Measurements from ENCODE around the gene DCTN2. TPM values are rescaled to one million over a fixed set of nuclear protein-coding genes. Genes with fewer than 3 reads are reported as not detected.

Gene DCTN2
- total RNA-seq, 8 experiments from 2014 or later = 104 to 184 (median 161) TPM

DNA sequence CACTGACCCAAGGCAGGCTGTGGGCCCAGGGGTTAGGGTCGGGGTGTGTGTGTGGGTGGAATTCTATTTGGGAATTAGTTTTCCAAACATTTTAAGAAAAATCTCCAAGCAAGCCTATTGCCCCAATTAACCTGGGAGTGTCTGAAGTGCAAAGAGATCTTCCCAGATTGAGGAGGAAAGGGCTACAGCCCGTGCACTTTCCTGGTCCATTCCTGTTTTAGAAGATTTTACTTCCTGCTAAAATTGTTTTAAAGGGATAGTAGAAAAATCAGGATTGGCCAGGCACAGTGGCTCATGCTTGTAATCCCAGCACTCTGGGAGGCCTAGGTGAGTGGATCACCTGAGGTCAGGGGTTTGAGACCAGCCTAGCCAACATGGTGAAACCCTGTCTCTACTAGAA, 5.3 kb downstream of the DCTN2 start:
- 50 to 100% (median 63%) methylated on average over 1 to 2 of the region's 2 CpGs; no CpG with 5 or more reads in 4 of the 10 experiments for WGBS, 10 experiments
- in situ Hi-C loops (cut with MboI; ENCODE audit: low pct_unique_long_range_greater_than_20kb in 2 of 9, low sequenced_read_pairs in 9 of 9, unreplicated experiment in 9 of 9) = no loop called here
- no peak for ATAC-seq (replicated peaks in 6 of 8)
- no peak overlapping the region for H3K4me3 ChIP-seq
- no peak overlapping the region for H3K27ac ChIP-seq
- H3K4me1 ChIP-seq (replicated peaks in 1 of 2) = peaks cover 29 to 34% of the 10 kb centered on the region in 2 donors

DNA sequence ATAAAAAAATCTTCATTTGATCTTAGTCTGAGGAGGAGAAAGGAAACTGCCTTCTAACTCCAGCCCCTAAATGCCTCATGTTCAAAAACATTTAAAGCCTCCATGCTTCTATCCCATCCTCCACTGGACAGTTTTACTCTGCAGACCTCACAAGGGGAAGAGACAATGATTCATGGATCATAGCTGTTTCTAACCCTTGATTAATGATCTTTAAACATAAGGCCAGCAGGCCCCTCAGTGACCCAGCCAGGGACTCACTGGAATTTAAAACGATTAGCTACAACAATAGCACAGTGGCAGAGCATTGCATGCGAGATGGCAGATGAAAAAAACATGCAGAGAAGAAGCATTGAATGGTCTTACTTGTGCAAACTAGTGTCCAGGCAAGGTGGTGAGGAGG, 6.0 kb downstream of the DCTN2 start:
- in situ Hi-C loops (cut with MboI; ENCODE audit: low pct_unique_long_range_greater_than_20kb in 2 of 9, low sequenced_read_pairs in 9 of 9, unreplicated experiment in 9 of 9) = no loop called here
- Histone ChIP-seq H3K27ac (peak overlapping the region; percentile 1), H3K4me3 (no peak overlapping the region), H3K4me1 (replicated peaks in 1 of 2) (peaks cover 26 to 32% of the 10 kb centered on the region in 2 donors)
- WGBS, 10 experiments = 0 to 53% (median 0%) methylated on average over 1 to 2 of the region's 2 CpGs; no CpG with 5 or more reads in 2 of the 10 experiments
- ATAC-seq (replicated peaks in 6 of 8) = peak in 6 of 8 experiments; percentile 30 to 92 (median 87)

DNA sequence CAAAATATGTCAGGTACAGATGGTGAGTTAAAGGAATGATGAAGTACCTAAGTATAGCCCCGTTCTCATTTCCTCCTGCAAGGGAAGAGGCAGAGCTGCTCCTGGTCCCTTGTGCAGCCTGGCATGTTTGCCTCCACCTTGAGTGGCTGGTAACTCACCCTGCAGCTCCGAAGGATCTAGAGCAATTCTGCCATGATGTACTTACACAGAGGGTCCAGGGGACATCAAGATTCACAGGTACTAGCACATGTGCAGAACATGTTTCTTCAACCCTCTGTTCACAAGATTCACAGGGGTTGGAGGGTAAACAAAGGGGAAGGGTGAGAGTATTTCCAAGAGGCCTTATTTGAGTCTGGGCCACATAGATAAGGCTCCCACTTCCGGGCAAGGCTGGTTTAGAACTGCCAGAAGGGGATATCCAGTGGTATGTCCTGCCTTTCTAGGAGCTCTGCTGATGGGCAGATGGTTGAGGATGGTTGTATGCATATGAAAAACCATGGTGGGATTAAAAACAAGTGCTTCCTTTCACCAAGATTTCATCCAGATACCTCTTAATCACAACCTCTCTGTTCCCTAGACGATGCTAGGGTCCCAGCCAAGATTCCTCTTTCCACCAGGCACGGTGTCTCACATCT, 7.7 kb downstream of the DCTN2 start:
- Histone ChIP-seq H3K27ac (peak overlapping the region in 1 of 2 donors; percentile 61), H3K4me3 (no peak overlapping the region), H3K4me1 (replicated peaks in 1 of 2) (peaks cover 19 to 25% of the 10 kb centered on the region in 2 donors)
- in situ Hi-C loops (cut with MboI; ENCODE audit: low pct_unique_long_range_greater_than_20kb in 2 of 9, low sequenced_read_pairs in 9 of 9, unreplicated experiment in 9 of 9) = no loop called here
- WGBS, 10 experiments = 70 to 100% (median 94%) methylated on average over 1 to 5 of the region's 5 CpGs; no CpG with 5 or more reads in 2 of the 10 experiments
- no peak for ATAC-seq (replicated peaks in 6 of 8)

DNA sequence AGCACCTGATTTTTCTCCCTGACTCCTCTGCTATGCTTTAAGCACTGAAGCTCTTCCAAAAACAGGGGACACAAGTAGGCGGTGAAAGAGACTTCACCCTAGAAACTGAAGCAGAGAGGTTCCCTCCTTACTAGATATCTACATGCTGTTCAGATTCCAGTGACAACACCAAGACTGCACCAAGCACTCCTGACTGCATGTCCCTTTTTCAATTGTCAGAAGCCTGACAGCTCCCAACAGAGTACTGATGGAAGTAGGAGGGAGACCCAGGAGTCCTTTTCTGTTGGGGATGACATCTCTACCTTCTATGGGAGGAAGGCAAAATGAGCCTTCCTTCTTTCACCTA, 10.4 kb downstream of the DCTN2 start:
- Histone ChIP-seq H3K4me3 (no peak overlapping the region), H3K4me1 (replicated peaks in 1 of 2) (peaks cover 19 to 23% of the 10 kb centered on the region in 2 donors), H3K27ac (no peak overlapping the region)
- ATAC-seq (replicated peaks in 6 of 8) = no peak
- in situ Hi-C loops (cut with MboI; ENCODE audit: low pct_unique_long_range_greater_than_20kb in 2 of 9, low sequenced_read_pairs in 9 of 9, unreplicated experiment in 9 of 9) = no loop called here
- WGBS, 10 experiments = 100% methylated on average over 1 of the region's 1 CpG; no CpG with 5 or more reads in 7 of the 10 experiments

DNA sequence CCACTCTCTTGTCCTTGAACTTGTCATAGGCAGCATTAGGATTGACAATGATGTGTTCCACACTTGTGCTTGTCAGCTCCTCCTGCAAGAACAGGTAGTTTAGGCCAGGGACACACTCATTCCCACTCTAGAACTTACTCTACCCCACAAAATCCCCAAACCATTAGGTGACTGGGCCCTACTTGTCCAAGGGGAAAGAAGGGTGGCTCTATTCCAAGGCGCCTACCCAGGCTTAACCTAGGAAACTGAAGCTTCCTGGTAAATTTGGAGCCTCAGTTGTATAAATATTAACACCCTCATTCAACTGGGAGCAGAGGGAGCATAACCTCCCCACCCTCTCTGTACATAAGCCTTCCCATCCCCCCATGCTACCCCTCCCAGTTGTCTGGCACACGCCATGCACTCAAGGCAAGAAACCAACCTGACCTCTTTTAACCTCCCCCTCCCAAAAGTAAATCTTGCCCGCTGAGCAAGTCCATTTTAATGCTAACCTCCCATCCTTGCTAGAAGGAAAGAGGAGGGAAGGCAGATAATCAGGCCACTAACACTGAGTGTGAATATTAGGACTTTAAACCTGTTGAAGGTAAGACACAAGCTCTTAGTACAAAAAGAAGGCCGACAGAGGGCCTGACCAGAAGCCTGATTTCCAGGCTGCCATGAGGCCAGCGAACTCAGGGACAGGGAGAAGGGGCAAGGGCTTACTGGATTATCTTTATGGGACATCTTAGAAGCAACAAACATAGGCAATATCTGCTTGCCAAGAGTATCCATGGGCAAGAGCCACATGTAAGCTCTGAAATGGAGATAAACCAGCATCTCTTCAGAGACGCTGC, 11.0 kb downstream of the DCTN2 start:
- in situ Hi-C loops (cut with MboI; ENCODE audit: low pct_unique_long_range_greater_than_20kb in 2 of 9, low sequenced_read_pairs in 9 of 9, unreplicated experiment in 9 of 9) = no loop called here
- WGBS, 10 experiments = 0 to 100% (median 61%) methylated on average over 1 to 4 of the region's 6 CpGs; no CpG with 5 or more reads in 2 of the 10 experiments
- H3K4me1 ChIP-seq (replicated peaks in 1 of 2) = peaks cover 13 to 17% of the 10 kb centered on the region in 2 donors
- no peak overlapping the region for H3K27ac ChIP-seq
- ATAC-seq (replicated peaks in 6 of 8) = peak in 2 of 8 experiments; percentile 58 to 62
- H3K4me3 ChIP-seq = no peak overlapping the region

DNA sequence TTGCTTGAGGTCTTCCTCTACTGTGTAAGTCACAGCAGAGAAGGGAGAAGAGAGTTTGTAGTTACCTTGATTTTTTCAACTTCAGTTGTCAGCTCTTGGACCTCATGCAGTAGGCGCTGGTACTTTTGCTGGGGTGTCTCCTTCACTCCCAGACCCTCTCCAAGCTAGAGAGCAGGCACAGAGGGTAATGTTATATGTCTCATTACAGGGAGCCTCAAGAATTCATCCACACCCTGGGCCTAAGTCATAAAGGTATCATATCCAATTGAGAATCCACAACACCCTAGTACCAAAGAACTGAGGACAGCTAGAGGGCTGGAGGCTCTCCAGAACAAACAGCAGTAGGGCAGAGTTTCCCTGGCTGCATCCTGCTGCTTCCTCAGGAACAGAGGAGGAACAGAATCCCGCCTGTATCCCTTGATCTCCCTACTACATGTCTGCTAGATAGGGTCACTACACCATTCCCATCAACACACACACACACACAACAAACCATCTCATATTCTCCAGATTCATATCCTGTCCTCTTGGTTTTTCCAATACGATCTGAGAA, 11.9 kb downstream of the DCTN2 start:
- in situ Hi-C loops (cut with MboI; ENCODE audit: low pct_unique_long_range_greater_than_20kb in 2 of 9, low sequenced_read_pairs in 9 of 9, unreplicated experiment in 9 of 9) = no loop called here
- Histone ChIP-seq H3K4me1 (replicated peaks in 1 of 2) (peaks cover 9 to 11% of the 10 kb centered on the region in 2 donors), H3K27ac (no peak overlapping the region), H3K4me3 (no peak overlapping the region)
- 80 to 100% (median 100%) methylated on average over 1 to 2 of the region's 3 CpGs; no CpG with 5 or more reads in 2 of the 10 experiments for WGBS, 10 experiments
- ATAC-seq (replicated peaks in 6 of 8) = no peak

DNA sequence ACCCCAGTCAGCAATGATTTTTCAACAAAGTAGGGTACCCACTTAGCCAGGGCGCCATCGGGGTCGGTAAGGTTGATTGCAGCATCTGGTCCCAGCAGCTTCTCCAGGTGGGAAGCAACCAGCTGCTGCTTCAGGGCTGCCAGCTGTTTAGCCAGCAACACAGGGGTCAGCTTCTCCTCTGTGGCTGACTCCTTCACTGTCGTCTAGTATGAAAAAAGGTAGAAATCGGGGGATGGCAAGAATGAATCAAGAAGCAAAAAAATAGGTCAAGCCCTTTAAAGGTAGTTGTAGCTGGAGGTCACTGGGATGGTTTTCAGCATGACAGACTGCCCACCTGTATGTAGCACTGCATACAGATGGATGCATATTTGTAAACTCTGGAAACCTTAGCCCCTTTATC, 12.7 kb downstream of the DCTN2 start:
- in situ Hi-C loops (cut with MboI; ENCODE audit: low pct_unique_long_range_greater_than_20kb in 2 of 9, low sequenced_read_pairs in 9 of 9, unreplicated experiment in 9 of 9) = no loop called here
- H3K4me3 ChIP-seq = no peak overlapping the region
- no peak for ATAC-seq (replicated peaks in 6 of 8)
- peaks cover 7 to 12% of the 10 kb centered on the region in 2 donors for H3K4me1 ChIP-seq (replicated peaks in 1 of 2)
- 98 to 100% (median 100%) methylated on average over 1 to 5 of the region's 5 CpGs; no CpG with 5 or more reads in 4 of the 10 experiments for WGBS, 10 experiments
- H3K27ac ChIP-seq = no peak overlapping the region

DNA sequence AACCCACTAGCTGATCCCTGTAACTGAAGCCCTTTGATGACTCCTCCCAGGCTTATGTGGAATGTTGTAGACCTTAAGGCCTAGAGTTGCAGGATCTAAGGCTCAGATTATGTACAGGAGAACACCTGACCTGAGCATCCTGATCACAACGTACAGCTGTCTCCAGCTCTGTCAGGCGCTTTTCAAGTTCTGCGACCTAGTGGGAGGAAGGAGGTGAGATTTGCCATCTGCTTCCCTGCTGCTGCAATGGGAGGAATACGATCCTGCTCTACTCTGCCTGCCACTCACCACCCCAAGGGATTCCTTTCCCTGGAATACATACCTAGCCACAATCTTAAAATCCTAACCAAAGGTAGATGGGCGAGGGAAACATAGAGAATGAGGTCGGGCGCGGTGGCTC, 13.9 kb downstream of the DCTN2 start:
- 80 to 100% (median 90%) methylated on average over 1 to 5 of the region's 8 CpGs; no CpG with 5 or more reads in 7 of the 10 experiments for WGBS, 10 experiments
- in situ Hi-C loops (cut with MboI; ENCODE audit: low pct_unique_long_range_greater_than_20kb in 2 of 9, low sequenced_read_pairs in 9 of 9, unreplicated experiment in 9 of 9) = no loop called here
- no peak for ATAC-seq (replicated peaks in 6 of 8)
- no peak overlapping the region for H3K4me3 ChIP-seq
- H3K27ac ChIP-seq = no peak overlapping the region
- H3K4me1 ChIP-seq (replicated peaks in 1 of 2) = peaks cover 7 to 12% of the 10 kb centered on the region in 2 donors

DNA sequence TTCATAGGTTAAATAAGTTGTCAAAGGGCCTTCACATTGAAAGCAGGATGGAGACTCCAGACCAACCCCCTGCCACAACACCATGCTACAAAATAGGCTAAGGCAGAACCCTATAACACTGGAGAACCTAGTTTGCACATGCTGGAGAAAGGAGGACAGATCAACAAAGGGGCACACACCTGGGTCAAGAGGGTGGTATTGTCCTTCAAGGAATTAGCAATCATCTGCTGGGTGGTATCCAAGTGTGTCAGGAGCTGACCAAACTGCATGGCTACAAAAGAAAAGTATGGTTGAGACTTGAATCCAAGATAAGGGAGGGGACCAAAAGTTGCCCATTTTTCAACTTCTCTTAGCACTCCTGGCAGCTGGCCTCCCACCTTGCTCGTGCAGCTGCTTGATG, 15.2 kb downstream of the DCTN2 start:
- no peak for ATAC-seq (replicated peaks in 6 of 8)
- 83% methylated on average over 1 of the region's 1 CpG; no CpG with 5 or more reads in 9 of the 10 experiments for WGBS, 10 experiments
- H3K27ac ChIP-seq = no peak overlapping the region

DNA sequence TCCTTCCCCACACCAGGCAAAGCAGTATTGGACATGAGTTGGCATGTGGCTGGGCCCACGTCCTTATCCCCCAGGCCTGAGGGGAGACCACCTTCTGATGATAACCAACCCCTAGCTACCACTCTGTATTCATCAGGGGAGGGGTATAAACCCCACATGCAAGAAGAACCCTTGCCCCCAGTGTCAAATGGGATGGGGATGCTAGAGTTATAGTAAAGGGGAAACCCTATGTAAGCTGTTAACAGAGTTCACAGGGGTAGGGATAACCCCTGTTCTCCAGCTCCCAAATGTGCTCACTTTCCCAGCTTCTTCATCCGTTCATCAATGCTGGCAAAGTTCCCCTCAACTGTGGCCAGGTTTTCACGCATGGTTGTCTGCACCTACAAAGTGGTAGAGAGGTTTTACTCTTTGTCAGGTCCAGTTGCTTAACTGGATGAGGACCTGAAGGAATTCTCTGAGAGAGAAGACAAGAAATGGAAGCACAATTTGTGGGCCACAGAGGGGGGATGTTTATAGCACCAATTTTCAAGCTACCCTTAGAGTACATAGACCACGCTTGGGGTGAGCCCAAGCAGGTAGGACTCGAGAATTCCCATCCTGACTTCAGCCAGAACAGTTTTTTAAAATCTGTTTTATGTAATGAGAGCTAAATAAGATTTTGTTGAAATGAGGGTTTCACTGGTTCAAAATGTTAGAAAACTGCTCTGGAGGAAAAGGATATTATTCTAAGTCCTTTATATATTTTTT, 16.4 kb downstream of the DCTN2 start:
- 84 to 100% (median 100%) methylated on average over 1 to 5 of the region's 5 CpGs; no CpG with 5 or more reads in 1 of the 10 experiments for WGBS, 10 experiments
- ATAC-seq (replicated peaks in 6 of 8) = no peak
- peak overlapping the region; percentile 71 to 78 for H3K27ac ChIP-seq
- no peak overlapping the region for H3K4me3 ChIP-seq
- in situ Hi-C loops (cut with MboI; ENCODE audit: low pct_unique_long_range_greater_than_20kb in 2 of 9, low sequenced_read_pairs in 9 of 9, unreplicated experiment in 9 of 9) = no loop called here
- peaks cover 12 to 16% of the 10 kb centered on the region in 2 donors for H3K4me1 ChIP-seq (replicated peaks in 1 of 2)

More for the DNA sequence above, 15.2 kb downstream of the DCTN2 start:
- in situ Hi-C loops (cut with MboI; ENCODE audit: low pct_unique_long_range_greater_than_20kb in 2 of 9, low sequenced_read_pairs in 9 of 9, unreplicated experiment in 9 of 9) = no loop called here
- Histone ChIP-seq H3K4me1 (replicated peaks in 1 of 2) (peaks cover 7 to 12% of the 10 kb centered on the region in 2 donors), H3K4me3 (no peak overlapping the region)

DNA sequence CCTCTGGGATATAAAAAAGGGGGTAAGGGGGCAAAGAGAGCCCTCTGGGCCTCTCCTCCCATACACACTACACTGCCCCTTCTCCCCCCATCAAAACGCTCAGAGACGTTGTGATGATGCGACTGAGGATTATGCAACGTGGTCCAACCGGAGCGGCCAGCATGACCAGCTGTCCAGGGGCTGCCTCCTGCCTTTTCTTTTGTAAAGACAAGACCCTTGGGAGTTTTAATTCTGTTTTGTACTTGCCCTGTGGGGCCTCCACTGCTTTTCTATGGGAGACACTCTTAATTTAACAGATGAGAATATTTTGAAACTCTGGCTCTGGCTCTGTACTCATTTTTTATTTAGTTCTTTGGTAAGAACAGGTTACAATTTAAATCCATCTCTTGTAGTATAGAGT, 17.2 kb downstream of the DCTN2 start:
- H3K4me1 ChIP-seq (replicated peaks in 1 of 2) = peaks cover 19 to 23% of the 10 kb centered on the region in 2 donors
- in situ Hi-C loops (cut with MboI; ENCODE audit: low pct_unique_long_range_greater_than_20kb in 2 of 9, low sequenced_read_pairs in 9 of 9, unreplicated experiment in 9 of 9) = no loop called here
- no peak overlapping the region for H3K4me3 ChIP-seq
- WGBS, 10 experiments = 33 to 80% (median 53%) methylated on average over 2 to 4 of the region's 6 CpGs; no CpG with 5 or more reads in 6 of the 10 experiments
- peak in 2 of 8 experiments; percentile 17 to 48 for ATAC-seq (replicated peaks in 6 of 8)
- H3K27ac ChIP-seq = peak overlapping the region; percentile 71 to 78

DNA sequence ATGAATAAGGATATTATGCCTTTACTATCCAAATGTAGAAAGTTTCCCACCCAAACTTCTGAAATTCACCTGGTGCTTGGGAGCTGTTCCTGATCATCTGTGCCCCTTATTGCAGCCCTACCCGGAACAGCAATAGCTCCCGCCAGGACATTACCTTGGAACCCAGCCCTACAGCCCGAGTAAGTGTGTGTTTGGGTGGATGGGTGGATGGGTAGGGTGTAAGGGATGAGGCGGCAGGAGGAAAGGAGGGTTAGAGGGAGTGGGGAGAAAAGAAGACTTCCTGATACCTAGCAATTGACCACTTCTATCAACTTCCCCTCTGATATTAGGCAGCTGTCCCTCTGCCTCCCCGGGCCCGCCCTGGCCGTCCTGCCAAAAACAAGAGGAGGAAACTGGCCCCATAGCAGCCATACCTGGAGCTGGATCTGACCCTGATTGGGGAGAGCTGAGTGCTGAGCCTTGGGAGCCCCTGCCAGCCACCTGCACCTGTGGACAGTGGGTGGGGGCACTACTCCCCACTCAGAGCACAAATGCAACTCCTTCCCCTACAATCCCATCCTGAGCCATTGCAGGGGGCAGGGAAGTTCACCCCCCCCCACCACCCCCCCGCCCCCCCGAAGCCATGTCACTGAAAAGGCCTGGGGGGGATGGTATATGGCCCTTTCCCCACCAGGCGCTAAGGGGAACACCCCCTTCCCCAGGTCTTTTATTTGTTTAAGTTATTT, 18.0 kb downstream of the DCTN2 start:
- H3K27ac ChIP-seq = peak overlapping the region in 1 of 2 donors; percentile 78
- WGBS, 10 experiments = 57 to 90% (median 78%) methylated on average over 1 to 7 of the region's 10 CpGs; no CpG with 5 or more reads in 6 of the 10 experiments
- no peak overlapping the region for H3K4me3 ChIP-seq
- peaks cover 27 to 32% of the 10 kb centered on the region in 2 donors for H3K4me1 ChIP-seq (replicated peaks in 1 of 2)
- in situ Hi-C loops (cut with MboI; ENCODE audit: low pct_unique_long_range_greater_than_20kb in 2 of 9, low sequenced_read_pairs in 9 of 9, unreplicated experiment in 9 of 9) = no loop called here
- ATAC-seq (replicated peaks in 6 of 8) = no peak
